Natural killer cell treated with Interleukin-12 subunit alpha and Interleukin-12 subunit beta and Interleukin-15 and Interleukin-18, amount 100 ng/mL, for 72 hours (primary cell): Measurements from ENCODE around the gene STARD8. TPM values are rescaled to one million over a fixed set of nuclear protein-coding genes. Genes with fewer than 3 reads are reported as not detected.

Source experiments
- total RNA-seq, 2 donors: library from RNA; stranded (reverse); gene quantifications; one replicate each; pipeline ENCODE4 v1.2.3, GENCODE V29; 2022

STARD8 gene
- total RNA-seq, 2 donors from 2014 or later, result 0.86 to 3.1 TPM

Other genes starting within 250 kb of the STARD8 start
- gene OPHN1, start 214.2 kb upstream of the STARD8 start, total RNA-seq, result 1 to 10 TPM in 1 of 2 donors, under 1 TPM in 1; 0.84 to 1.0 TPM
- gene YIPF6, start 148.6 kb upstream of the STARD8 start, total RNA-seq, result 10 to 100 TPM; 24.2 to 27.2 TPM
- 1 to 10 TPM; 3.4 to 3.9 TPM for gene EFNB1, start 181.4 kb downstream of the STARD8 start, total RNA-seq